B cell (primary cell): Measurements from ENCODE around the gene THBS2. TPM values are rescaled to one million over a fixed set of nuclear protein-coding genes. Genes with fewer than 3 reads are reported as not detected.

ENCODE experiments used
- ATAC-seq: fragments of 200-7000 bp; cut with Tn5 transposase; one replicate; pipeline ENCODE4 v1.10.0; 2021; ENCODE audit warnings: low read depth, mild to moderate bottlenecking, moderate number of reproducible peaks, moderate library complexity
- CTCF ChIA-PET: fragments of 350-600 bp; sonication (Branson Sonifier 250); formaldehyde crosslinking; loops from one replicate; lab custom pipeline; 2021; ENCODE audit warnings: antibody characterized with exemption, inconsistent platforms; lab: Charles Lee
- POLR2A ChIA-PET: fragments of 350-600 bp; sonication (Branson Sonifier 250); formaldehyde crosslinking; loops from one replicate; lab custom pipeline; 2021; ENCODE audit warnings: antibody characterized with exemption; lab: Charles Lee
- DNase-seq: peaks from one replicate; pipeline ENCODE4 v3.0.0; 2013
- H2AFZ ChIP-seq: 2 replicates; pipeline ENCODE4 v1.6.1; 2012; ENCODE audit warnings: mild to moderate bottlenecking, low read depth, low read length; ENCODE audit not compliant: insufficient read depth, poor library complexity, severe bottlenecking
- H3K27ac ChIP-seq, 2 donors: 1 replicate in 1 of 2; 2 replicates in 1 of 2; pipeline ENCODE4 v1.5.1; 2012 to 2013; ENCODE audit warnings: low read length in 2 of 2, mild to moderate bottlenecking in 2 of 2, moderate library complexity in 1 of 2
- H3K27me3 ChIP-seq, 4 experiments: fragments of 200-600 bp in 1 of 4; sonication (generic) in 1 of 4; replicated peaks in 1 of 4; 1 replicate in 2 of 4; 2 replicates in 2 of 4; pipeline versions ENCODE4 v1.6.1 to v1.7.0; 2013 to 2016; ENCODE audit warnings: low read length in 3 of 4, mild to moderate bottlenecking in 2 of 4, mixed read lengths in 1 of 4, moderate library complexity in 1 of 4; ENCODE audit not compliant: insufficient read depth in 4 of 4, control insufficient read depth in 3 of 4; ENCODE audit errors: control extremely low read depth in 1 of 4
- H3K36me3 ChIP-seq, 2 experiments: replicated peaks in 1 of 2; 1 replicate in 1 of 2; 2 replicates in 1 of 2; pipeline versions ENCODE4 v1.6.1 to v1.7.1; 2013; ENCODE audit warnings: low read length in 1 of 2; ENCODE audit not compliant: insufficient read depth in 2 of 2, control insufficient read depth in 1 of 2; ENCODE audit errors: control extremely low read depth in 1 of 2, extremely low read depth in 1 of 2
- H3K4me1 ChIP-seq, 2 donors: fragments of 200-600 bp in 1 of 2; sonication (generic) in 1 of 2; 1 replicate in 1 of 2; 2 replicates in 1 of 2; pipeline versions ENCODE4 v1.5.1 to v1.6.1; 2013 to 2017; ENCODE audit warnings: low read length in 2 of 2; ENCODE audit not compliant: control insufficient read depth in 2 of 2, insufficient read depth in 2 of 2
- H3K4me2 ChIP-seq: replicated peaks from 2 replicates; pipeline ENCODE3; 2012; ENCODE audit warnings: mild to moderate bottlenecking, low read depth, low read length; ENCODE audit not compliant: poor library complexity, severe bottlenecking
- H3K4me3 ChIP-seq, 5 experiments: fragments of 200-600 bp in 1 of 5; sonication (generic) in 1 of 5; 1 replicate in 3 of 5; 2 replicates in 2 of 5; pipeline versions ENCODE4 v1.5.1 to v1.7.0; 2011 to 2016; ENCODE audit warnings: low read length in 4 of 5, mild to moderate bottlenecking in 4 of 5, low read depth in 2 of 5, control low read depth in 1 of 5, moderate library complexity in 1 of 5; ENCODE audit not compliant: insufficient read depth in 1 of 5; ENCODE audit errors: control extremely low read depth in 1 of 5, extremely low read depth in 1 of 5
- H3K79me2 ChIP-seq: fragments of 200-600 bp; sonication (generic); one replicate; pipeline ENCODE4 v1.6.0; 2016; ENCODE audit warnings: low read length; ENCODE audit not compliant: control insufficient read depth, insufficient read depth
- H3K9ac ChIP-seq: fragments of 200-600 bp; sonication (generic); 2 replicates; pipeline ENCODE4 v1.6.1; 2017; ENCODE audit warnings: mild to moderate bottlenecking, low read length, moderate library complexity
- H3K9me3 ChIP-seq, 3 donors: one replicate each; pipeline versions ENCODE4 v1.6.1 to v1.7.1; 2013; ENCODE audit warnings: low read length in 2 of 3; ENCODE audit not compliant: control insufficient read depth in 2 of 3, insufficient read depth in 1 of 3; ENCODE audit errors: control extremely low read depth in 1 of 3
- H4K20me1 ChIP-seq: 2 replicates; pipeline ENCODE4 v1.6.0; 2012; ENCODE audit warnings: mild to moderate bottlenecking, low read length; ENCODE audit not compliant: insufficient read depth, control insufficient read depth, poor library complexity, severe bottlenecking
- H3K27ac Mint-ChIP-seq: one replicate; pipeline ENCODE4 v1.8.0; 2021; ENCODE audit warnings: mixed read lengths
- H3K27me3 Mint-ChIP-seq: one replicate; pipeline ENCODE4 v1.8.0; 2021; ENCODE audit warnings: mixed read lengths
- H3K4me1 Mint-ChIP-seq: one replicate; pipeline ENCODE4 v1.8.0; 2021; ENCODE audit warnings: mixed read lengths
- H3K4me3 Mint-ChIP-seq: one replicate; pipeline ENCODE4 v1.8.0; 2021; ENCODE audit warnings: mixed read lengths
- H3K9me3 Mint-ChIP-seq: one replicate; pipeline ENCODE4 v1.8.0; 2022; ENCODE audit warnings: mixed read lengths; ENCODE audit not compliant: insufficient read depth
- CTCF ChIP-seq: fragments of 200-600 bp; IDR thresholded peaks from one replicate; pipeline ENCODE4 v1.8.0; 2022; ENCODE audit warnings: antibody characterized with exemption, mild to moderate bottlenecking
- EZH2 ChIP-seq: IDR thresholded peaks from 2 replicates; pipeline ENCODE4 v1.6.1; 2012; ENCODE audit warnings: borderline replicate concordance, low read depth, mild to moderate bottlenecking, moderate library complexity, low read length; ENCODE audit not compliant: insufficient read depth, poor library complexity, severe bottlenecking
- WGBS: methylation state at CpG from one replicate; pipeline ENCODE4 v1.1.5; 2013; ENCODE audit warnings: missing lambda C conversion rate; ENCODE audit not compliant: insufficient coverage; 5-methylcytosine and 5-hydroxymethylcytosine counted together
- intact Hi-C: fragments of 100-400 bp; cut with micrococcal nuclease; formaldehyde crosslinking; loops from one replicate; pipeline ENCODE4 v1.10.0; 2022
- polyA plus RNA-seq: library from polyadenylated mRNA; depleted of rRNA; stranded (reverse); fragments of >200 nt; gene quantifications from 2 replicates; pipeline ENCODE4 v1.2.3, GENCODE V29; 2012
- total RNA-seq, 2 donors: library from RNA; stranded (reverse); fragments of 120-200 nt in 1 of 2; gene quantifications; 1 replicate in 1 of 2; 2 replicates in 1 of 2; pipeline versions ENCODE4 v1.2.3 to v1.2.4, GENCODE V29; 2013 to 2022

Gene THBS2
- total and polyA plus RNA-seq, 2 donors (not counting 1 experiment from before 2014, with no cell fraction given) = not detected

- ChIA-PET POLR2A (no interaction called here), CTCF (no interaction called here)
- H3K79me2 ChIP-seq = no peaks in the 10 kb centered on the region
- H3K4me3 ChIP-seq = no peak overlapping the region
- Mint-ChIP-seq H3K27me3 (peaks cover 61% of the 10 kb centered on the region), H3K27ac (no peak overlapping the region), H3K4me3 (peak overlapping the region; percentile 23), H3K9me3 (peaks cover 2% of the 10 kb centered on the region), H3K4me1 (peaks cover 20% of the 10 kb centered on the region)
- no peak for TF ChIP-seq CTCF
- TF ChIP-seq EZH2 = no peak
- peak overlapping the region; percentile 36 for H3K9ac ChIP-seq
- H3K27me3 ChIP-seq = peaks cover 0 to 45% (median 17%) of the 10 kb centered on the region in 4 experiments
- H3K27ac ChIP-seq = no peak overlapping the region
- ATAC-seq (no peak), DNase-seq (no peak)
- 17% methylated on average over 10 of the region's 14 CpGs for WGBS
- intact Hi-C loops = no loop called here
- peak overlapping the region; percentile 5 for H2AFZ ChIP-seq
- H3K9me3 ChIP-seq = peaks cover 0 to 29% (median 0%) of the 10 kb centered on the region in 3 donors
- H4K20me1 ChIP-seq = no peaks in the 10 kb centered on the region
- H3K4me1 ChIP-seq = peaks cover 13 to 19% of the 10 kb centered on the region in 2 donors
- H3K4me2 ChIP-seq = peak overlapping the region; percentile 47
- H3K36me3 ChIP-seq = no peaks in the 10 kb centered on the region
Observed at GRCh38 chr6:169252505-169253189, 999 bp downstream of the THBS2 start.

- H3K79me2 ChIP-seq = no peaks in the 10 kb centered on the region
- no peaks in the 10 kb centered on the region for H4K20me1 ChIP-seq
- H3K4me1 Mint-ChIP-seq = peaks cover 20% of the 10 kb centered on the region
- H3K4me1 ChIP-seq = peaks cover 13 to 19% of the 10 kb centered on the region in 2 donors
- no peak overlapping the region for H3K4me2 ChIP-seq
- no peak for TF ChIP-seq CTCF
- no peak for TF ChIP-seq EZH2
- ChIA-PET POLR2A (no interaction called here), CTCF (no interaction called here)
- H3K4me3 ChIP-seq = no peak overlapping the region
- H3K27me3 Mint-ChIP-seq = peaks cover 54% of the 10 kb centered on the region
- 35% methylated on average over 14 of the region's 20 CpGs for WGBS
- no peak overlapping the region for H2AFZ ChIP-seq
- H3K27ac ChIP-seq = no peak overlapping the region
- no peak for ATAC-seq
- H3K9me3 Mint-ChIP-seq = peaks cover 2% of the 10 kb centered on the region
- no peak overlapping the region for H3K27ac Mint-ChIP-seq
- H3K4me3 Mint-ChIP-seq = no peak overlapping the region
- no peak overlapping the region for H3K9ac ChIP-seq
- peaks cover 0 to 45% (median 17%) of the 10 kb centered on the region in 4 experiments for H3K27me3 ChIP-seq
- intact Hi-C loops = no loop called here
- DNase-seq = no peak
- H3K9me3 ChIP-seq = peaks cover 0 to 29% (median 0%) of the 10 kb centered on the region in 3 donors
- H3K36me3 ChIP-seq = no peaks in the 10 kb centered on the region
Observed at GRCh38 chr6:169251822-169252504, 1.7 kb downstream of the THBS2 start.
